Stimulated activated naive B cell treated with anti-CD40 and anti-IgM and Interleukin-4, amounts not matched to agents 10 μg/mL and 1 μg/mL and 100 μg/mL, for 72 hours (primary cell): ENCODE measurements around the gene CXCL12.
A peak's percentile ranks its signal among the peaks of the same experiment; 100 is the strongest.

Experiments
- ATAC-seq, 2 donors: fragments of 150-1000 bp; cut with Tn5 transposase; replicated peaks; 2 replicates each; pipeline ENCODE4 v1.10.0; 2021; ENCODE audit warnings: moderate library complexity in 1 of 2
- DNase-seq: peaks from one replicate; pipeline ENCODE4 v3.0.0; 2021
- H3K27ac Mint-ChIP-seq: one replicate; pipeline ENCODE4 v1.8.0; 2022; ENCODE audit warnings: mild to moderate bottlenecking, mixed read lengths
- H3K27me3 Mint-ChIP-seq, 2 donors: one replicate each; pipeline ENCODE4 v1.8.0; 2022; ENCODE audit warnings: mixed read lengths in 2 of 2
- H3K36me3 Mint-ChIP-seq, 2 donors: one replicate each; pipeline ENCODE4 v1.8.0; 2022; ENCODE audit warnings: mixed read lengths in 2 of 2, mild to moderate bottlenecking in 1 of 2
- H3K4me1 Mint-ChIP-seq, 2 donors: one replicate each; pipeline ENCODE4 v1.8.0; 2022; ENCODE audit warnings: mixed read lengths in 2 of 2, mild to moderate bottlenecking in 1 of 2
- H3K4me3 Mint-ChIP-seq, 2 donors: one replicate each; pipeline ENCODE4 v1.8.0; 2022; ENCODE audit warnings: mild to moderate bottlenecking in 2 of 2, mixed read lengths in 2 of 2, moderate library complexity in 1 of 2
- H3K9me3 Mint-ChIP-seq, 2 donors: one replicate each; pipeline ENCODE4 v1.8.0; 2022; ENCODE audit warnings: mixed read lengths in 2 of 2, mild to moderate bottlenecking in 1 of 2

The CXCL12 gene

GRCh38 chr10:44385696-44386441 lies 972 bp upstream of the CXCL12 start:
- Mint-ChIP-seq H3K36me3 (no peaks in the 10 kb centered on the region), H3K9me3 (peaks cover 0 to 2% of the 10 kb centered on the region in 2 donors), H3K27me3 (peaks cover 38 to 55% of the 10 kb centered on the region in 2 donors), H3K4me3 (peak overlapping the region in 1 of 2 donors; percentile 52), H3K27ac (peak overlapping the region; percentile 76), H3K4me1 (peaks cover 6 to 10% of the 10 kb centered on the region in 2 donors)
- no peak for DNase-seq
- no peak for ATAC-seq

GRCh38 chr10:44384601-44385025 lies 284 bp downstream of the CXCL12 start:
- ATAC-seq (no peak), DNase-seq (no peak)
- no peak overlapping the region for H3K27ac Mint-ChIP-seq
- no peaks in the 10 kb centered on the region for H3K36me3 Mint-ChIP-seq
- peaks cover 6 to 10% of the 10 kb centered on the region in 2 donors for H3K4me1 Mint-ChIP-seq
- H3K27me3 Mint-ChIP-seq = peaks cover 39 to 55% of the 10 kb centered on the region in 2 donors
- peaks cover 0 to 2% of the 10 kb centered on the region in 2 donors for H3K9me3 Mint-ChIP-seq
- H3K4me3 Mint-ChIP-seq = no peak overlapping the region

GRCh38 chr10:44383749-44384600 lies 922 bp downstream of the CXCL12 start:
- Mint-ChIP-seq H3K4me3 (peak overlapping the region in 1 of 2 donors; percentile 25), H3K4me1 (peaks cover 6 to 10% of the 10 kb centered on the region in 2 donors), H3K27ac (no peak overlapping the region), H3K36me3 (no peaks in the 10 kb centered on the region), H3K27me3 (peaks cover 39 to 52% of the 10 kb centered on the region in 2 donors), H3K9me3 (peaks cover 0 to 2% of the 10 kb centered on the region in 2 donors)
- no peak for ATAC-seq
- no peak for DNase-seq

- no peak for DNase-seq
- Mint-ChIP-seq H3K36me3 (no peaks in the 10 kb centered on the region), H3K4me1 (peaks cover 6 to 10% of the 10 kb centered on the region in 2 donors), H3K27me3 (peaks cover 34 to 45% of the 10 kb centered on the region in 2 donors), H3K27ac (no peak overlapping the region), H3K9me3 (peaks cover 0 to 2% of the 10 kb centered on the region in 2 donors), H3K4me3 (no peak overlapping the region)
- no peak for ATAC-seq
Observed at GRCh38 chr10:44382981-44383748, 1.7 kb downstream of the CXCL12 start.

GRCh38 chr10:44382131-44382858 lies 2.6 kb downstream of the CXCL12 start:
- no peaks in the 10 kb centered on the region for H3K36me3 Mint-ChIP-seq
- no peak overlapping the region for H3K27ac Mint-ChIP-seq
- H3K27me3 Mint-ChIP-seq = peaks cover 29 to 39% of the 10 kb centered on the region in 2 donors
- no peaks in the 10 kb centered on the region for H3K9me3 Mint-ChIP-seq
- H3K4me3 Mint-ChIP-seq = no peak overlapping the region
- no peak for DNase-seq
- H3K4me1 Mint-ChIP-seq = peaks cover 6 to 10% of the 10 kb centered on the region in 2 donors
- ATAC-seq = no peak

GRCh38 chr10:44380829-44381600 lies 3.9 kb downstream of the CXCL12 start:
- ATAC-seq (no peak), DNase-seq (no peak)
- Mint-ChIP-seq H3K36me3 (no peaks in the 10 kb centered on the region), H3K9me3 (no peaks in the 10 kb centered on the region), H3K4me3 (no peak overlapping the region), H3K4me1 (peaks cover 2 to 10% of the 10 kb centered on the region in 2 donors), H3K27ac (no peak overlapping the region), H3K27me3 (peaks cover 24 to 30% of the 10 kb centered on the region in 2 donors)

- DNase-seq (no peak), ATAC-seq (no peak)
- Mint-ChIP-seq H3K4me1 (no peaks in the 10 kb centered on the region), H3K27ac (no peak overlapping the region), H3K36me3 (no peaks in the 10 kb centered on the region), H3K9me3 (no peaks in the 10 kb centered on the region), H3K27me3 (peaks cover 16 to 19% of the 10 kb centered on the region in 2 donors), H3K4me3 (no peak overlapping the region)
Observed at GRCh38 chr10:44379907-44380306, 5.0 kb downstream of the CXCL12 start.

GRCh38 chr10:44378626-44379025 lies 6.3 kb downstream of the CXCL12 start:
- ATAC-seq = no peak
- Mint-ChIP-seq H3K4me3 (no peak overlapping the region), H3K4me1 (no peaks in the 10 kb centered on the region), H3K36me3 (no peaks in the 10 kb centered on the region), H3K27me3 (peaks cover 12 to 13% of the 10 kb centered on the region in 2 donors), H3K9me3 (no peaks in the 10 kb centered on the region), H3K27ac (no peak overlapping the region)
- DNase-seq = no peak

GRCh38 chr10:44377651-44378310 lies 7.1 kb downstream of the CXCL12 start:
- H3K4me1 Mint-ChIP-seq = no peaks in the 10 kb centered on the region
- no peaks in the 10 kb centered on the region for H3K9me3 Mint-ChIP-seq
- H3K36me3 Mint-ChIP-seq = no peaks in the 10 kb centered on the region
- no peak overlapping the region for H3K27ac Mint-ChIP-seq
- no peak overlapping the region for H3K4me3 Mint-ChIP-seq
- DNase-seq = no peak
- no peak for ATAC-seq
- H3K27me3 Mint-ChIP-seq = peaks cover 4% of the 10 kb centered on the region in 2 donors

GRCh38 chr10:44376472-44377099 lies 8.3 kb downstream of the CXCL12 start:
- Mint-ChIP-seq H3K4me3 (no peak overlapping the region), H3K4me1 (no peaks in the 10 kb centered on the region), H3K9me3 (no peaks in the 10 kb centered on the region), H3K36me3 (no peaks in the 10 kb centered on the region), H3K27me3 (peaks cover 0 to 3% of the 10 kb centered on the region in 2 donors), H3K27ac (no peak overlapping the region)
- DNase-seq (no peak), ATAC-seq (no peak)

- H3K27ac Mint-ChIP-seq = no peak overlapping the region
- H3K9me3 Mint-ChIP-seq = peaks cover 0 to 4% of the 10 kb centered on the region in 2 donors
- ATAC-seq (no peak), DNase-seq (no peak)
- no peaks in the 10 kb centered on the region for H3K4me1 Mint-ChIP-seq
- H3K4me3 Mint-ChIP-seq = no peak overlapping the region
- H3K27me3 Mint-ChIP-seq = no peaks in the 10 kb centered on the region
- H3K36me3 Mint-ChIP-seq = no peaks in the 10 kb centered on the region
Observed at GRCh38 chr10:44374155-44374554, 10.7 kb downstream of the CXCL12 start.

GRCh38 chr10:44373341-44373995 lies 11.4 kb downstream of the CXCL12 start:
- Mint-ChIP-seq H3K9me3 (peaks cover 0 to 4% of the 10 kb centered on the region in 2 donors), H3K27me3 (no peaks in the 10 kb centered on the region), H3K4me3 (no peak overlapping the region), H3K27ac (no peak overlapping the region), H3K36me3 (no peaks in the 10 kb centered on the region), H3K4me1 (no peaks in the 10 kb centered on the region)
- no peak for ATAC-seq
- DNase-seq = no peak
